Fibroblast of lung (primary cell): Measurements from ENCODE around the gene RBBP5. TPM values are rescaled to one million over a fixed set of nuclear protein-coding genes. Genes with fewer than 3 reads are reported as not detected.

ENCODE experiments used
- DNase-seq, 2 donors: peaks; one replicate each; pipeline versions ENCODE4 v3.0.0 to v3.0.0-alpha.2; 2010; ENCODE audit warnings: low read depth in 2 of 2
- H2AFZ ChIP-seq: 2 replicates; pipeline ENCODE4 v1.5.1; 2012; ENCODE audit warnings: low read length, control low read depth, inconsistent platforms
- H3K27ac ChIP-seq: 2 replicates; pipeline ENCODE4 v1.5.1; 2011; ENCODE audit warnings: low read length, control low read depth; ENCODE audit not compliant: insufficient read depth
- H3K27me3 ChIP-seq: 2 replicates; pipeline ENCODE4 v1.5.1; 2011; ENCODE audit warnings: mild to moderate bottlenecking, low read length; ENCODE audit not compliant: control insufficient read depth, insufficient read depth
- H3K36me3 ChIP-seq: 2 replicates; pipeline ENCODE4 v1.5.1; 2011; ENCODE audit warnings: low read length; ENCODE audit not compliant: control insufficient read depth, insufficient read depth
- H3K4me1 ChIP-seq: 2 replicates; pipeline ENCODE4 v1.5.1; 2011; ENCODE audit warnings: low read length; ENCODE audit not compliant: control insufficient read depth, insufficient read depth; ENCODE audit errors: extremely low read depth
- H3K4me2 ChIP-seq: 2 replicates; pipeline ENCODE4 v1.5.1; 2011; ENCODE audit warnings: low read length, control low read depth; ENCODE audit not compliant: insufficient read depth; ENCODE audit errors: extremely low read depth
- H3K4me3 ChIP-seq, 4 experiments: fragments of 200-600 bp in 1 of 4; sonication (generic) in 1 of 4; replicated peaks in 1 of 4; 2 replicates each; pipeline ENCODE4 v1.5.1; 2011 to 2016; ENCODE audit warnings: low read length in 4 of 4, low read depth in 3 of 4, mild to moderate bottlenecking in 3 of 4, control low read depth in 2 of 4, inconsistent platforms in 1 of 4, mixed read lengths in 1 of 4; ENCODE audit not compliant: insufficient read depth in 1 of 4; ENCODE audit errors: control extremely low read depth in 1 of 4
- H3K79me2 ChIP-seq: 2 replicates; pipeline ENCODE4 v1.5.1; 2012; ENCODE audit warnings: mild to moderate bottlenecking, low read length, inconsistent platforms; ENCODE audit not compliant: control insufficient read depth, insufficient read depth
- H3K9ac ChIP-seq: 2 replicates; pipeline ENCODE4 v1.5.1; 2011; ENCODE audit warnings: mild to moderate bottlenecking, low read length, control low read depth; ENCODE audit not compliant: insufficient read depth
- H3K9me3 ChIP-seq: 2 replicates; pipeline ENCODE4 v1.5.1; 2012; ENCODE audit warnings: low read depth, low read length; ENCODE audit not compliant: control insufficient read depth, insufficient read depth
- H4K20me1 ChIP-seq: 2 replicates; pipeline ENCODE4 v1.5.1; 2011; ENCODE audit warnings: low read length; ENCODE audit not compliant: control insufficient read depth, insufficient read depth; ENCODE audit errors: extremely low read depth
- CTCF ChIP-seq, 2 donors: IDR thresholded peaks in 1 of 2; conservative IDR thresholded peaks in 1 of 2; 1 replicate in 1 of 2; 2 replicates in 1 of 2; pipeline ENCODE4 v1.5.1; 2011 to 2012; ENCODE audit warnings: low read length in 2 of 2, control low read depth in 1 of 2, inconsistent platforms in 1 of 2, low read depth in 1 of 2, mild to moderate bottlenecking in 1 of 2
- EZH2 ChIP-seq: IDR thresholded peaks from 2 replicates; pipeline ENCODE4 v1.5.1; 2012; ENCODE audit warnings: low read length, control low read depth, mild to moderate bottlenecking; ENCODE audit errors: missing control alignments
- polyA plus RNA-seq, 2 donors: library from polyadenylated mRNA; depleted of rRNA in 1 of 2; stranded (reverse) in 1 of 2; unstranded in 1 of 2; fragments of >200 nt; gene quantifications; 2 replicates each; pipeline ENCODE4 v1.2.1, GENCODE V29; 2011 to 2012; ENCODE audit warnings: missing spikeins in 1 of 2
- total RNA-seq: library from RNA; depleted of rRNA; stranded (reverse); fragments of >200 nt; gene quantifications from 2 replicates; pipeline ENCODE4 v1.2.1, GENCODE V29; 2014

The RBBP5 gene
- total and polyA plus RNA-seq, 2 donors (not counting 1 experiment from before 2014, with no cell fraction given): 16.4 to 19.8 TPM

- H4K20me1 ChIP-seq: no peaks in the 10 kb centered on the region
- no peaks in the 10 kb centered on the region for H3K36me3 ChIP-seq
- no peak overlapping the region for H3K27ac ChIP-seq
- H3K4me2 ChIP-seq: no peak overlapping the region
- TF ChIP-seq CTCF (conservative IDR thresholded peaks at IDR 0.05 in 1 of 2, IDR thresholded peaks at IDR 0.05 in 1 of 2; ENCODE audit: low read depth in 1 of 2, low read length in 2 of 2) (no peak), EZH2 (no peak)
- no peak overlapping the region for H2AFZ ChIP-seq
- no peak overlapping the region for H3K9ac ChIP-seq
- H3K27me3 ChIP-seq: peaks cover 14% of the 10 kb centered on the region
- no peaks in the 10 kb centered on the region for H3K4me1 ChIP-seq
- H3K4me3 ChIP-seq: no peak overlapping the region
- DNase-seq: no peak
- no peaks in the 10 kb centered on the region for H3K79me2 ChIP-seq
- no peaks in the 10 kb centered on the region for H3K9me3 ChIP-seq
Observed at GRCh38 chr1:205049479-205049878, 72.3 kb downstream of the RBBP5 start.

DNA sequence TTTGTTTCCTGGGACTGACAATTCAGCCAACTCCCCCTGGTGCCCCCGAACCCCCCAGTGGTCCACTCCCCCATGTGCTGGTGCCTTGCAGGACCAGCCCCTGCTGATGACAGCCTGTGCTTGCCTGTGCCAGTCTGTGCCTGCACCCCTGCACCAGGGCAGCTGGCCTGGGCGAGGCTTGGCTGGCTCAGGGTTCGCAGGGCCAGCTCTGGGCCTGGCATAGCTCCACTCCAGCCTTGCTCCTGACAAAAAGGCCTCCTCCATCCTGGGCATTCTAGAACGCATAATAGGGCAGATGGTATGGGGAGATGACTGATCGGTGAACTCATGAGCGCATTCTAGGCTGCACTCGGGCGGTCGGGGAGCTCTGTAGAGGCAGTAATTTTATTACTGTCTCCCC is 73.4 kb downstream of the RBBP5 start:
- Histone ChIP-seq H3K4me3 (no peak overlapping the region), H3K36me3 (no peaks in the 10 kb centered on the region), H3K27ac (no peak overlapping the region), H4K20me1 (no peaks in the 10 kb centered on the region), H3K9me3 (no peaks in the 10 kb centered on the region), H3K9ac (no peak overlapping the region), H3K79me2 (no peaks in the 10 kb centered on the region), H3K4me1 (no peaks in the 10 kb centered on the region), H3K4me2 (no peak overlapping the region), H3K27me3 (peaks cover 19% of the 10 kb centered on the region), H2AFZ (no peak overlapping the region)
- no peak for DNase-seq
- TF ChIP-seq CTCF (conservative IDR thresholded peaks at IDR 0.05 in 1 of 2, IDR thresholded peaks at IDR 0.05 in 1 of 2; ENCODE audit: low read depth in 1 of 2, low read length in 2 of 2) (no peak), EZH2 (no peak)

- DNase-seq: no peak
- Histone ChIP-seq H3K36me3 (no peaks in the 10 kb centered on the region), H3K27me3 (peaks cover 18% of the 10 kb centered on the region), H3K27ac (no peak overlapping the region), H3K4me3 (no peak overlapping the region), H3K4me2 (no peak overlapping the region), H3K79me2 (no peaks in the 10 kb centered on the region), H2AFZ (no peak overlapping the region), H4K20me1 (no peaks in the 10 kb centered on the region), H3K4me1 (no peaks in the 10 kb centered on the region), H3K9ac (no peak overlapping the region), H3K9me3 (no peaks in the 10 kb centered on the region)
- TF ChIP-seq EZH2: no peak
- no peak for TF ChIP-seq CTCF (conservative IDR thresholded peaks at IDR 0.05 in 1 of 2, IDR thresholded peaks at IDR 0.05 in 1 of 2; ENCODE audit: low read depth in 1 of 2, low read length in 2 of 2)
Observed at GRCh38 chr1:205047764-205048231, 74.0 kb downstream of the RBBP5 start.
